Epithelial cell of proximal tubule (primary cell): ENCODE measurements around the gene CTTNBP2NL. TPM values are rescaled to one million over a fixed set of nuclear protein-coding genes. Genes with fewer than 3 reads are reported as not detected.

Experiments used
- DNase-seq: peaks from one replicate; pipeline ENCODE4 v3.0.0-alpha.2; 2011; ENCODE audit warnings: low read depth
- H3K4me3 ChIP-seq: 2 replicates; pipeline ENCODE4 v1.5.1; 2011; ENCODE audit warnings: low read depth, mild to moderate bottlenecking, low read length
- CTCF ChIP-seq: conservative IDR thresholded peaks from 2 replicates; pipeline ENCODE4 v1.5.1; 2012; ENCODE audit warnings: low read depth, mild to moderate bottlenecking, low read length
- total RNA-seq: library from RNA; depleted of rRNA; stranded (reverse); fragments of >200 nt; gene quantifications from 2 replicates; pipeline ENCODE4 v1.2.3, GENCODE V29; 2015

Gene CTTNBP2NL
- total RNA-seq, 1 donor from 2014 or later, result 27.2 TPM

GRCh38 chr1:112359961-112360767 is 35.9 kb upstream of the CTTNBP2NL start:
- DNase-seq, result peak; percentile 37
- H3K4me3 ChIP-seq, result no peak overlapping the region
- no peak for TF ChIP-seq CTCF

GRCh38 chr1:112363636-112364035 is 32.4 kb upstream of the CTTNBP2NL start:
- TF ChIP-seq CTCF, result no peak
- no peak for DNase-seq
- H3K4me3 ChIP-seq, result no peak overlapping the region

- no peak for DNase-seq
- TF ChIP-seq CTCF, result no peak
- H3K4me3 ChIP-seq, result no peak overlapping the region
These were observed 27.8 kb upstream of the CTTNBP2NL start for GRCh38 chr1:112368198-112368597.

GRCh38 chr1:112369392-112370285 is 26.4 kb upstream of the CTTNBP2NL start:
- no peak overlapping the region for H3K4me3 ChIP-seq
- peak; percentile 96 for TF ChIP-seq CTCF
- DNase-seq, result no peak

GRCh38 chr1:112370996-112371395 is 25.0 kb upstream of the CTTNBP2NL start:
- no peak for TF ChIP-seq CTCF
- H3K4me3 ChIP-seq, result no peak overlapping the region
- DNase-seq, result no peak

GRCh38 chr1:112371775-112372174 is 24.2 kb upstream of the CTTNBP2NL start:
- H3K4me3 ChIP-seq, result no peak overlapping the region
- no peak for DNase-seq
- TF ChIP-seq CTCF, result no peak
